HG03469 (cell line): ENCODE results near the gene MCOLN1.

Experiments
- ATAC-seq: cut with Tn5 transposase; IDR thresholded peaks from one replicate; pipeline ENCODE4 v1.9.1; 2021; ENCODE audit warnings: mild to moderate bottlenecking, moderate library complexity, moderate number of reproducible peaks; ENCODE audit not compliant: unreplicated experiment

MCOLN1 gene

DNA sequence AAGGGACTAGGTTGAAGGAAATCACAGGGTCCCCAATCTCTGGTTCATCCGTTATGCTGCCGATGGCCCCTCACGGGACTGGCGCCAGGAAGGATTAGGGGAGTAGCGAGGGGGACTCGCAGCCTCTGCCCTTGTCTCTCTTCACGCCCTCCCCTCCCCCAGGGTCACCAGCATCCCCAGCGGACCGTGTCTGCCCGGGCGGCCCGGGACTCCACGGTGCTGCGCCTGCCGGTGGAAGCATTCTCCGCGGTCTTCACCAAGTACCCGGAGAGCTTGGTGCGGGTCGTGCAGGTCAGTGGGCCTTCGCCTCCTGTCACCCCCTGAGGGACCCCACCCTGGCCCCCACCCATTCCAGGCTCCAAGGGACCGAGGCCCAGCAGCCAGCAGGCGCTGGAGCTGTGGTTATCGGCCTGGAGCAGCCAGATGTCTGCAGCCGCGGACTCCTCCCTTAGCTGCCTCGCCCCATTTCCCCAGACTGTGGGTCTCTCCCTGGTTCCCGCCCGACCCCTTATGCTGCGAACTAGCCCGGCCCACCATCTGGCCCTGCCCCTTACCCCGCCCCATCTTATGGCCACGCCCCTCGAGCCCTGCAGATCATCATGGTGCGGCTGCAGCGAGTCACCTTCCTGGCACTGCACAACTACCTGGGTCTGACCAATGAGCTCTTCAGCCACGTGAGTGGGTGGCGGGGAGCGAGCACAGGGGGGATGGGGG is 18.5 kb downstream of the MCOLN1 start:
- ATAC-seq, result no peak

DNA sequence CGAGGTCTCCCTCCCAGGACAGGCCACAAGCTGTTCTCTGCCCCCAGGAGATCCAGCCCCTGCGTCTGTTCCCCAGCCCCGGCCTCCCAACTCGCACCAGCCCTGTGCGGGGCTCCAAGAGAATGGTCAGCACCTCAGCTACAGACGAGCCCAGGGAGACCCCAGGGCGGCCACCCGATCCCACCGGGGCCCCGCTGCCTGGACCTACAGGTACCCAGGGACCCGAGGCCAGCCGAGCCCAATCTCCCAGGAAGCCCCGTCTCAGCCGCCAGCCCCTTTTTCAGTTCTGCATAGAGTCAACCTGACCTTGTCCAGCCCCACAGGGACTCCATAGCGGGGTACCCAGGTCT is 19.0 kb downstream of the MCOLN1 start:
- no peak for ATAC-seq

DNA sequence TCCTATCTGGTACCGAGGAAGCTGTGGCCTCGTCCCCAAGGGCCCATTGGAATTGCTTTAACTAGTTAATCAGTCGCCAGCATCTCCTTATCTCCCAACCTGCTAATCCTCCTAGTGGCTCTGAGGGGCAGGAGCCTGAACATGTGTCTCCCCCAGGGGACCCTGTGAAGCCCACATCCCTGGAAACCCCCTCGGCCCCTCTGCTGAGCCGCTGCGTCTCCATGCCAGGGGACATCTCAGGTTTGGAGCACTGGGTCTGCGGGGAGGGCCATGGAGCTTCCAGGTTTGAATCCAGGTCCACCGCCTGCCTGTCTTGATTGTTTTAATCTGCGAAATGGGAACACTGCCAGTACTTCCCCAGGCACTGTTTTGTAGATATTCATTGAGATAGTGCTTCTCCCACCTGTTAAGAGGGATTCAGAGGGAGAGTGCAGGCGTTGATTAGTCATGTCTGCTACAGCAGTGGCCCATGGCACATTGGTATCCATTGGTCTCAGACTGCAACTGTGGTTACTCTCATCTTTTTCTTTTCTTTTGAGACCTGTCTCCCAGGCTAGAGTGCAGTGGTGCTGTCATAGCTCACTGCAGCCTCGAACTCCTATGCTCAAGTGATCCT is 19.5 kb downstream of the MCOLN1 start:
- ATAC-seq, result no peak

DNA sequence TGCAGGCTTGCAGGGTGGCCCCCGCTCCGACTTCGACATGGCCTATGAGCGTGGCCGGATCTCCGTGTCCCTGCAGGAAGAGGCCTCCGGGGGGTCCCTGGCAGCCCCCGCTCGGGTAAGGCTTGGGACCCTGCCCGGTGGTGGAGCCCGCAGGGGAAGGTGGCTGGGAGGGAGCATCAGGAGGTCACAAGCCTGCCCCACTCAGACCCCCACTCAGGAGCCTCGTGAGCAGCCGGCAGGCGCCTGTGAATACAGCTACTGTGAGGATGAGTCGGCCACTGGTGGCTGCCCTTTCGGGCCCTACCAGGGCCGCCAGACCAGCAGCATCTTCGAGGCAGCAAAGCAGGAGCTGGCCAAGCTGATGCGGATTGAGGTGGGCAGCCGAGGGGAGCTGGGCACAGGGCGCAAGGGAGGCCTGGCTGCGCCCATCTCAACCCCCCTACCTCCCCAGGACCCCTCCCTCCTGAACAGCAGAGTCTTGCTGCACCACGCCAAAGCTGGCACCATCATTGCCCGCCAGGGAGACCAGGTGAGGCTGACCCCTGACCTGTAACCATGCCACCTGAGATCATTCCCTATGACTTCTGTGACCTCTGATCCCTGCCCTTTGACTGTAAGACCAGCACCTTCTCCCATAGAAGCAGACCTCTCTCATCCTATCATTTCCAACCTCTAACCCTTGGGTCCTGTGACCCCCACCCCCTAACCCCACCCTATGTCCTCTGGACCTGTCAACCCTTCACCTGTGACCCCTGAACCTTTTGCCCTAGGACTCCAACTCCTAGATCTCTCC is 20.3 kb downstream of the MCOLN1 start:
- ATAC-seq, result no peak

DNA sequence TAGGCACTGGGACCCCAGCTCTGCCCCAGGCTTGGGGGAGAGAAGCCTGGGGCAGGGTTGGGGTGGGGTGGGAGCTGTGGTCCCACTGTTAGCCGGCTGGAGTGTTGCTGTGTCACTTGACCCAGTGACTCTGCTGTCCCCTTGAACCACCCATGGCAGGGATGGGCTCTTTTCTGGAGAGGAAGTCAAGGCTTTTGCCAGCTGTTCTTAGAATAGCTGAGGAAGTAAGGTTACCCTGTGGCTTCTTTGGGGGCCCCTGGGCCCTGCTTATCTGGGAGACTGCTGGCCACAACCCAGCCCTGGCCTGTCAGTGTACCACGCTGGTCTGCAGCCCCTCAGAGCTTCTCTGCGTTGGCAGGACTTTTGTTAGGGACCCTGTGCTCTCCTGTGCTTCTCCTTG is 22.2 kb downstream of the MCOLN1 start:
- no peak for ATAC-seq

DNA sequence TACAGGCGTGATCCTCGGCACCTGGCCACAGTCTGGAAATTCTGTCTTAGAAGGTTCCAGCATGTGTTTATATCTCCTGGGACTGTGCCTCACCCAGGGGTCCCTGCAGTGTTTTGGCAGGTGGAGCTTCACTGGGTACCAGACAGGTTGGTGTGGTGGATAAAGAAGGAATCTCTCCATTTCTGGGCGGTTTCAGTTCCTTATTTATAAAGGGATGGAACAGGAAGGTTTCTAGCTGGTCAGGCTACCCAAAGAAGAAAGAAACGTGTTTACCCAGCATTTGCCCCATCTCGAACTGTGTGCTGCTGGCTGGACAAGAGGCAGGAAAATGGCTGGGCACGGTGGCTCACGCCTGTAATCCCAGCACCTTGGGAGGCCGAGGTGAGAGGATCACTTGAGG is 22.9 kb downstream of the MCOLN1 start:
- ATAC-seq, result no peak

DNA sequence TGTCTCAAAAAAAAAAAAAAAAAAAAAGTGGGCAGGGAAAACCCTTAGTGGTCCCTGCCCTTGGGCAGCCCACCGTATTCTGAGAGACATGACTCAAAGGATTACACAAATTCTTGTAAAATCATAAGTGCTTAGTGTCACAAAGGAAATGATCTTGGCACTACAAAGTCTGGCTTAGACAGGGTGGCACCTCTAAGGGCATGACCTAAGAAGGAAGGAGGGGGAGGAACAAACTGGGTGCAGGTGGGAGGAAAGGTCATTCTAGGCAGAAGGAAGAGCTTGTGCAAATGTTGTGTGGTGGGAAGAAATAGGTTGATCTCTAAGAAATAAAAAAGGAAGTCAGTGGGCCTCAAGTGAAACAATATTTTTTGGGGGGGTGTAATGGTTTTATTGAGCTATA is 23.5 kb downstream of the MCOLN1 start:
- ATAC-seq, result no peak

DNA sequence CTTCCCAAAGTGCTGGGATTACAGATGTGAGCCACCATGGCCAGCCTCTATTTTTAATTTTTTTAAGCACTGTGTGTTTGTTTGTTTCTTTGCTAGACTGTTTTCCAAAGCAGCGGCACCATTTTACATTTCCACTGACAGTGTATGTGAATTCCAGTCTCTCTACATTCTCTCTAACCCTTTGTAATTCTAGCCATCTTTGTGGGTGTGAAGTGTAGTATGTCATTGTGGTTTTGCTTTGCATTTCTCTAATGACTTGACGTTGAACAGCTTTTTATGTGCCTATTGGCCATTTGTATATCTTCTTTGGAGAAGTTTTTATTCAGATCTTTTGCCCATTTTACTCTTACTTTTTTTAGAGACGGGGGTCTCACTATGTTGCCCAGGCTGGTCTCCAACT is 24.7 kb downstream of the MCOLN1 start:
- no peak for ATAC-seq

DNA sequence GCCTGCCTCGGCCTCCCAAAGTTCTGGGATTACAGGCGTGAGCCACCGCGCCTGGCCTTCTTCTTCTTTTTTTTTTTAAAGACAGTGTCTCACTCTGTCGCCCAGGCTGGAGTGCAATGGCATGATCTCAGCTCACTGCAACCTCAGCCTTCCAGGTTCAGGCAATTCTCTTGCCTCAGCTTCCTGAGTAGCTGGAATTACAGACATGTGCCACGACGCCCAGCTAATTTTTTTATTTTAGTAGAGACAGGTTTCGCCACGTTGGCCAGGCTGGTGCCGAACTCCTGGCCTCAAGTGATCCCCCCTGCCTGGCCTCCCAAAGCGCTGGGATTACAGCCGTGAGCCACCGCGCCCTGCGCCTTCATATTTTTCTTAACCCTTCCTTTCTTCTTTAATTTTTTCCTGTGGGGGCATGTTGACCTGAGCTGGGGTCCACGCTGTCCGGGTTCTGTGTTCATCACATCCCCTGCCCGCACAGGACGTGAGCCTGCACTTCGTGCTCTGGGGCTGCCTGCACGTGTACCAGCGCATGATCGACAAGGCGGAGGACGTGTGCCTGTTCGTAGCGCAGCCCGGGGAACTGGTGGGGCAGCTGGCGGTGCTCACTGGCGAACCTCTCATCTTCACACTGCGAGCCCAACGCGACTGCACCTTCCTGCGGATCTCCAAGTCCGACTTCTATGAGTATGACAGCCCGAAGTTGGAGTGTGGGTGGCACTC is 27.2 kb downstream of the MCOLN1 start:
- no peak for ATAC-seq

DNA sequence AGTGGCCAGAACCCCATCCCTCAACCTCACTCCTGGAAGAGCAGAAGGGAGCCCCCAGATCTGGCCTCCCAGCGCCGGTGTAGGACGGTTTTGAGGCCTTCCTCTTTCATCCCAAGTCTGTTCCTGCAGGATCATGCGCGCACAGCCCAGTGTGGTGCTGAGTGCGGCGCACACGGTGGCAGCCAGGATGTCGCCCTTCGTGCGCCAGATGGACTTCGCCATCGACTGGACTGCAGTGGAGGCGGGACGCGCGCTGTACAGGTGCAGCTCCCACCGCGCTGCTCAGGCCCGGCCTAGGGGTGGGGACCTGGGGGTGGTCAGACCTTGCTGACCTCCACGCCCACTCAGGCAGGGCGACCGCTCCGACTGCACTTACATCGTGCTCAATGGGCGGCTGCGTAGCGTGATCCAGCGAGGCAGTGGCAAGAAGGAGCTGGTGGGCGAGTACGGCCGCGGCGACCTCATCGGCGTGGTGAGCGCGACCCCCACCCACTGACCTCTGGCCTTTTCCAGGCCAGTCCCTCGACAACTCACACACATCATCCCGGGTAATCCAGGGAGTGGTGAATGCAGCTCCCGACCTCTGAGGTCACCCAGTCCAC is 27.8 kb downstream of the MCOLN1 start:
- ATAC-seq, result no peak

DNA sequence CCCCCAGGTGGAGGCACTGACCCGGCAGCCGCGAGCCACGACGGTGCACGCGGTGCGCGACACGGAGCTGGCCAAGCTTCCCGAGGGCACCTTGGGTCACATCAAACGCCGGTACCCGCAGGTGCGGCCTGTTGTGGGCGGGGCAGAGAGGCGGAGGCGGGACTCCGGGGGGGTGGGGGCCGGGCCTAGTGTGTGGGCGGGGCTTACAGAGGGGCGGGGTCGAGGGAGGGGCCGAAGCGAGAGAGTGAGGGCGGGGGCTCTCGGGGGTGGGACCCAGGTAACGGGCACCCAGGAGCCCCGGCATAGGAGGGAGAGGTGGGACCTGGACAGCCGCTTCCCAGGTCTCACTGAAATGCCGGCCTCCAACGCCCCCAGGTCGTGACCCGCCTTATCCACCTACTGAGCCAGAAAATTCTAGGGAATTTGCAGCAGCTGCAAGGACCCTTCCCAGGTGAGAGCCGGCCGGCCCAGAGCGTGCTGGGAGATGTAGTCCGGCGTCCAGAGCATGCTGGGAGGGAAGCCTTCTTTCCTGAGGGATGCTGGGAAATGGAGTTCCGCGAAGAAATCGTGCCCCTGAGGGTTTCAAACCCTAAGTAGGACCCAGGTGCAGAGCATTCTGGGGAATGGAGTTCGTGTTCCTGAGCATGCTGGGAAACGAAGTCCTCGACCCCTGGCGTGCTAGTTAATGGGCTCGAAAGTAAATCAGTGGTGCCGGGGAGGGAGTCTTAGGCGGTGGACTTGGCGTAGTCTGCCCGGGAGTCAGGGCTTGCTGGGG is 28.8 kb downstream of the MCOLN1 start:
- ATAC-seq, result no peak

DNA sequence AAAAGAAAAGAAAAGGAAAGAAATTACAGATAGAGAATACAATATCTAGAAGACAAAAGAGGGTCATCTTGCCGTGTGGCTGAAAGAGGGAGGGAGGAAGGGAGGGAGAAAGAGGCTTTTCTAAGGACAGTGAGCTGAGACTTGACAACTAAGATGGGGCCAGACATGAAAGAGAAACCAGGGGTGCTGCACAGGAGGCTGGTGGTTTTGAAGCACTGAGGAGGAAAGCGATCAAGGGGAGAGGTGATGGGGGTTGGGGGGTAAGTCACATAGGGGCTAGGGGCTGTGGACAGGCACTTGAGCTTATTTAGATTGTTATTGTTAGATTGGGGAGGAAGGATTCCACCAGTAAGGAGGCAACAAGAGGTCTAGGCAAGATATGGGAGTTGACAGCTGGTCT is 30.4 kb downstream of the MCOLN1 start:
- no peak for ATAC-seq

DNA sequence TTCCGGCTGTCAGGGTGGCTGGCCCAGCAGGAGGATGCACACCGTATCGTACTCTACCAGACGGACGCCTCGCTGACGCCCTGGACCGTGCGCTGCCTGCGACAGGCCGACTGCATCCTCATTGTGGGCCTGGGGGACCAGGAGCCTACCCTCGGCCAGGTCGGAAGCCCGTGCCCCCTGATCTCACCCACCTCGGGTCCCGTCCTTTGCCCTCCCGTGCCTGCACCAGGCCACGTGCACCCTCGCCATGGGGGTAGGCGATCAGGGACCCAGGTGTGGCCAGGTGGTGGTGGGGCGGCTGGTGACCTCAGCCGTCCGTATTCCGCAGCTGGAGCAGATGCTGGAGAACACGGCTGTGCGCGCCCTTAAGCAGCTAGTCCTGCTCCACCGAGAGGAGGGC is 32.1 kb downstream of the MCOLN1 start:
- no peak for ATAC-seq

DNA sequence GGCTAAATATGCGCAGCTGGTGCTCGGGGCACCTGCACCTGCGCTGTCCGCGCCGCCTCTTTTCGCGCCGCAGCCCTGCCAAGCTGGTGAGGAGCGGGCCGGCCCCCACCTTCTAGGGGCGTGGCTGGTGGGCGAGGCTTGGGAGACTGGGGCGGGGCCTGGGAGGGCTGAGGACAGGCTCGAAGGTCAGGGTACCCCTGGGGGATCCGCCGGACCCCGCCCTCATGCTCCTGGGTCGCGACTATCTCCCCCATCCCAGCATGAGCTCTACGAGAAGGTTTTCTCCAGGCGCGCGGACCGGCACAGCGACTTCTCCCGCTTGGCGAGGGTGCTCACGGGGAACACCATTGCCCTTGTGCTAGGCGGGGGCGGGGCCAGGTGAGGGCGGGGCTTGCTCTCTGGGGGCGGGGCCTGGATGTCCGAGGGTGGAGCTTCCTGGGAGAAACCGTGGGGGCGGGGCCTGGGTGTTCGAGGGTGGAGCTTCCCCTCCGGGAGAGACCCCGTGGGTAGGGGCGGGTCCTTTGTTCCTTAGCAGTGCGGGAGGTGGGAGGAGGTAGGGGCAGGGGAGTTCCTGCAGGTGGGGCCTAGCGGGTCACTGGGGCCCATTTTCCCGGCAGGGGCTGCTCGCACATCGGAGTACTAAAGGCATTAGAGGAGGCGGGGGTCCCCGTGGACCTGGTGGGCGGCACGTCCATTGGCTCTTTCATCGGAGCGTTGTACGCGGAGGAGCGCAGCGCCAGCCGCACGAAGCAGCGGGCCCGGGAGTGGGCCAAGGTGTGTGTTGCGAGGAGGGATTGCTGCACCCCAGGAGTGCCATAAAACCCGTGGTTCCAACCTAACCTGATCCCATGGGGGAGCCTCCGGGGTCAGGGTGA is 32.8 kb downstream of the MCOLN1 start:
- no peak for ATAC-seq

DNA sequence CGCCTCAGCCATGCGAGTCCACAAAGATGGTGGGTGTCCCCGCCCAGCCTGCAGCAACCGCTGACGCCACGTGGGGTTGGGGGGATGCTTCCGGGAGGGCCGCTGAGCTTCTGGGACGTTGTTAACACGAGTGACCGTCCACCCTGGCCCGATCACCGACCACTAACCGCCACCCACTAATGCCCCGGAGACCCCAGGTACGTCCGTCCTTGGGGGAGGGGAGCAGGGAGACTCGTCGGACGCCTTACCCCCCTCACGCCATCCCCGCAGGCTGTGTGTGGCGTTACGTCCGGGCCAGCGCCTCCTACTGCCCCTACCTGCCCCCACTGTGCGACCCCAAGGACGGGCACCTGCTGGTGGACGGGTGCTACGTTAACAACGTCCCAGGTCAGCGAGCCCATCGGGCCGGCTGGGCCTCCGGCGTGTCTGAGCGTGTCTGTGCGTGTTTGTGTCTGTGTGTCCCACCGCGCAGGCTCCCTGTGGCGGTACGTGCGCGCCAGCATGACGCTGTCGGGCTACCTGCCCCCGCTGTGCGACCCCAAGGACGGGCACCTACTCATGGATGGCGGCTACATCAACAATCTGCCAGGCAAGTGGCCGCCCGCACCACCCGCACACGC is 34.4 kb downstream of the MCOLN1 start:
- ATAC-seq, result no peak

DNA sequence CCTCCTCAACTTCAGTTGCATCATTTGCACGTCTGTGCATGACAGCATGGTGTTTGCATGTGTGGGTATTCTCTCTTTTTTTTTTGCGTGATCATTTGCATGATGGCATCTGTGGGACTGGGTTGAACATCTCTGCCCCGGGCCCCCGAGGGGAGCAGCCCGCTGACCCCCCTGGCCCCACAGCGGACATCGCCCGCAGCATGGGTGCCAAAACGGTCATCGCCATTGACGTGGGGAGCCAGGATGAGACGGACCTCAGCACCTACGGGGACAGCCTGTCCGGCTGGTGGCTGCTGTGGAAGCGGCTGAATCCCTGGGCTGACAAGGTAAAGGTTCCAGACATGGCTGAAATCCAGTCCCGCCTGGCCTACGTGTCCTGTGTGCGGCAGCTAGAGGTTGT is 36.2 kb downstream of the MCOLN1 start:
- no peak for ATAC-seq

DNA sequence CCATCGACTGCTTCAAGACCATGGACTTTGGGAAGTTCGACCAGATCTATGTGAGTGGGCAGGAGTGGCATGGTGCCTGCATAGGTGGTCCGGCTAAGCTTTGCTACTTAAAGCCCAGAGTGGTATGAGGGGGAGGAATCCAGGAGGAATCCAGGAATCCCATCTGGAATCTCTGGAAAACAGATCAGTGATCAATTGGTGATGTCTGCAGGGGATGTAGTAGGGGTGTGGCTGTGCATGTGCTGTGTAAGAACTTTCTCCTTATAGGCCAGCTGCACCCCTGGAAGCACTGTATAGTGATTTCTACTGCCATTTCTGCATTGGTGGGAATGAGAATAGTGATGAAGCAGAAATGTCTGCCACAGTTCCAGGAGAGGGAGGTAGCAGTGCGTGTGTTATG is 36.7 kb downstream of the MCOLN1 start:
- ATAC-seq, result no peak

DNA sequence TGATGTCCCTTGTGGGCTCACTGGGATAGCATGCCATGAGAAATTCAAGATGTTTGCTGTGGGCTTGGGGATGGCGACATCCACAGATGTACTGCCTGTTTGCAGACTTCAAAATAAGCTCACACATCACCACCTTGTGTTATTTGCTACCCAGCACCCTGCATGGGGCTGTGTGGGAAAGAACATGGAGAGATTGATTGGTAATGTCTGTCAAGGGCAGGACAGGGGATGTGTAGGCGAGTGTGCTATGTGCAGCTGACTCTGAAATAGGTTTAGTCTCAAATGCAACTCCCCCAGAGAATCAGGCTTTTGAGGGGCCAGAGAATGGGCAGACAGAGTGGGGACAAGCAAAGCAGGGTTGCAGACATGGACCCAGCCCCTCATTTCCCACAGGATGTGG is 37.8 kb downstream of the MCOLN1 start:
- ATAC-seq, result no peak

DNA sequence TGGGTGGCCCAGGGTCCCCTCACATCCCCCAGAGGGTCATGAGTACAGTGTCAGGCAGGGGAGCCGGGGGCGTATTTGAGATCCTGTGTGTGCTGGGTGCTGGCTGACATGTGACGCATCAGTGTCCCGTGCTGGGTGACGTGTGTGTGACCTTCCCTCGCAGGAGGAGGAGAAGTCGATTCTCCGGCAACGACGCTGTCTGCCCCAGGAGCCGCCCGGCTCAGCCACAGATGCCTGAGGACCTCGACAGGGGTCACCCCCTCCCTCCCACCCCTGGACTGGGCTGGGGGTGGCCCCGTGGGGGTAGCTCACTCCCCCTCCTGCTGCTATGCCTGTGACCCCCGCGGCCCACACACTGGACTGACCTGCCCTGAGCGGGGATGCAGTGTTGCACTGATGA is 38.9 kb downstream of the MCOLN1 start:
- no peak for ATAC-seq
